OCI-M2 (cell line): Measurements from ENCODE around the gene CBFA2T2.
"Not testable (repeated sequence)": the region's sequence is repeated elsewhere in the genome, so short reads cannot be mapped to it uniquely, and the experiment has no call there.

Source experiments
- DNase-seq: peaks from one replicate; lab custom pipeline; 2025; ENCODE audit not compliant: unreplicated experiment; lab: John Stamatoyannopoulos, UW

CBFA2T2 gene

DNA sequence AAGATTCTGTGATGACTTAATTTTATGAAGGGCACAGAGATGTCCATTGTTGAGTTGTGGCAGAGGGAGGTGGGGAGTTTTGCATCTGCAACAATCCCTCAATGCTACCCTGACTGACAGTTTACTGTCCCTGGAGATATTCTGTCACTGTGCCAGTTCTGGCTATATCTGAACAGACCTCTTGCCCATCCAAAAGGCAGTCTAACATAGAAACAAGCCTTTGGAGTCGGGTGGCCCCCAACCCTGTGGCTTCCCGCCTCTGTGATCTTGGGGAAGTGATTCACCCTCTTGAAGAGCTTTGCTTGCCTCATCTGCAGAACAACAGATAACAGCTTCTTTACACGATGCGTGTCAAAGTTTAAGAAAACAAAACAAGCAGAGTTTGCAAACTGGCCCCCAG, 200.1 kb downstream of the CBFA2T2 start:
- peak; percentile 94 for DNase-seq

DNA sequence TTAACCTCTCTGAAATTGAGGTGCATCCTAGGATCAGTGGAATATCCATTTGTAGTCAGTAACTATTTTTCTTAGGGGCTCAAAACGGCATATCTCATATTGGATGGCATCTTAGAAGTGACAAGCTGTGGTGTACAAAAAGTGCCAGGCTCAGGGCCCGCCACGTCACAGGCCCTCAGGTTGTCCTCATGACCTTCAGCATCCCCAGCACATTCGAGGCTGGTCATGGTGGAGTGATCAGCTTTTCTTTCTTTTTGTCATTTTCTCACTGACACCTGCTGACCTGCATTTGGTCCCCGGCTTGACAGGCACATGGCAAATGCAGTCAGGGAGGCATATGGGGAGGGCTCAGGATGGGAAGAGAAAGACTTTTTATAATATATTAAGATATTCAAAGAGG, 203.4 kb downstream of the CBFA2T2 start:
- no peak for DNase-seq

DNA sequence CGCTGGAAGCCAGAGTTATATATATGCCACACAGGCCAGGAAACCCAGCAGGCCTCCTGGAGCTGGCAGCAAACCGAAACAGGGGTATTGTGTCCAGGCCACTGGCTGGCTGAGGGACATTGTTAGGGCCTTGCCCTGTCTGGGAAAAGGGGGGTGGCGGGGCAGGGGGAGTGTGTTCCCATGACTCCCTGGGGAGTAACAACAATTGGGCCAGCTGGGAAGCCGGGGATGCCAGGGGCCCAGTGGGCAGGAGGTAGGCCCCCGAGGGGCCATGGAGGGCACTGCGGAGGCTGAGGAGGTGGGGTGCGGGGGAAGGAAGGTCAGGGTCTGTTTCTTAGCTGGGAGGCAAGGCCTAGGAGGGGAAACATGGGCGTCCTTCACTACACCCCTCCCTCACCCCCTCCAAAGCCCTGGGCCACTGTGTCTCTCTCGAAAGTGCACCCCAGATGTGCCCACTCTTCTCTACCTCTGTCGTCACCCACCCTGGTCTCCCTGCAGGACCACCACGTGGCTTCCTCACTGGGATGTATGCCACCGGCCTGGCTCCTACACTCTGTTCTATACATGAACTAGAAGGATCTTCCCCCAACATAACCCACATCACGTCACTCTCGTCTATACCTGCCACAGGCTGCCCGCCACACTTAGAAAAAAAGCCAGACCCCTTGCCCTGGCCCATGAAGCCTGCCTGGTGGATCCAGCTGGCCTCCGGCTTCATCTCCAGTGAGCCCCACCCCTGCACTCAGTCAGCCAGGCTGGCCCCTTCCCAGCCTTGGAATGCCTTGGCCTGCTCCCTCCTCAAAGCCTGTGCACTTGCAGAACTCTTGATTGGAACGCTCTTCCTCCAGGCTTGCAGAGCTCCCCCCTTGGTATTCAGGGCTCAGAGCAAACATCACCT, 204.1 kb downstream of the CBFA2T2 start:
- no peak for DNase-seq

DNA sequence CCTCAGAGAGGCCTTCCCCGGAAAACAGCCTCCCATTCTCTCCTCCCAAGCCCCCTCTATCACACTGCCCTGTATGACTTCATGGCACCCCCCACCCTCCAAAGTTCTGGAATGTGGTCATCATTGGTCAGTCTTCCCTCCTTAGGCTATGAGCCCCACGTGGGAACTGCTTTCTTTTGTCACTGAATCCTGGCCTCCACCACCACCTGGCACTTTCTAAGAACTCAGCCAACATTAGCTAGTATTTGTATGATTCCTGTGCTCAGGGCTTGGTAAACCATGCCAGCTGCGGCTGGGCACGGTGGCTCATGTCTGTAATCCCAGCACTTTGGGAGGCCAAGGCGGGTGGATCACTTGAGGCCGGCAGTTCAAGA, 204.7 kb downstream of the CBFA2T2 start:
- DNase-seq, result no peak

DNA sequence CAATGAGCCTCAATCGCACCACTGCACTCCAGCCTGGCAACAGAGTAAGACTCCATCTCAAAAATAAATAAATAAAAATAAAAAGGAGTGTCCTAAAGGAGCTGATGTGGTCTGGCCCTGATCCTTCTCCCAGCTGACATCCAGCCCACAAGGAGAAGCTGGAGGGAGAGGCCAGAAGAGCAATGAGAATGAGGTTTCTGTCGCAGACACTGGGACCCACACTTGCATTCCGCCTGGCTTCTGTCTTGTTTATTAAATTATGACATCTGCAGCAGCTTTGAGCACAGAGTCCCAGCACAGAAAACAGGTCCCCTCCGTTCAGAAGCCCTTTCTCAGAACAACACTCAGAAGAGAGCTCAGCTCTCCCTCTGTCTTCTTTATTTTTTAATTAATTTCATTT, 206.6 kb downstream of the CBFA2T2 start:
- DNase-seq, result no peak

DNA sequence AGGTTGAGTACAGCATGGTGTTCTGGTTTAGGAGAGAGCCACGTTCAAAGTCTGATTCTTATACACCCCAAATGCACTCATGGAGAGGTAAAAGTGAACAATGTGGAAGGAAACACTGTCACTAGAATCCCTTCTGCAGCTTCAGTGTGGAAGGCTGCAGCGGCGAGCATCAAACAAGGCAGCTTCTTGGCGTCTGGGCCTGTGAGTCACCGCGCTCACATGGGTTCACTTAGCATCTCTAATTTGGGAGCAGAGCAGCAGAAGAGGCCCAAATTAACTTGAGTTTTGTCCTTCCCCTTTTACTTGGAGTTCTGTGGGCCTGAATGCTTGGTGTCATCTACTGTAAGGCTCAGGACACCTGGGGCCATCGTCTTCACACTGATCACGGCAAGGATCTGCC, 207.2 kb downstream of the CBFA2T2 start:
- no peak for DNase-seq

DNA sequence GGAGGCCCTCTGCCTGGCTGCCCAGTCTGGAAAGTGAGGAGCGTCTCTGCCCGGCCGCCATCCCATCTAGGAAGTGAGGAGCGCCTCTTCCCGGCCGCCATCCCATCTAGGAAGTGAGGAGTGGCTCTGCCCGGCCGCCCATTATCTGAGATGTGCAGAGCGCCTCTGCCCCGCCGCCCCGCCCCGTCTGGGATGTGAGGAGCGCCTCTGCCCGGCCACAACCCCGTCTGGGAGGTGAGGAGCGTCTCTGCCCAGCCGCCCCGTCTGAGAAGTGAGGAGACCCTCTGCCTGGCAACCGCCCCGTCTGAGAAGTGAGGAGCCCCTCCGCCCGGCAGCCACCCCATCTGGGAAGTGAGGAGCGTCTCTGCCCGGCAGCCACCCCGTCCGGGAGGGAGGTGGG, 209.1 kb downstream of the CBFA2T2 start:
- not testable (repeated sequence) for DNase-seq
